SK-N-MC (cell line): ENCODE measurements around the gene NEDD4L.

Experiments used
- EZH2 ChIP-seq: fragments of 200-600 bp; sonication (generic); IDR thresholded peaks from one replicate; pipeline ENCODE4 v1.6.1; 2017; ENCODE audit warnings: antibody characterized with exemption
- FOXP2 ChIP-seq: optimal IDR thresholded peaks from 2 replicates; pipeline ENCODE3; 2011; ENCODE audit warnings: mild to moderate bottlenecking, moderate library complexity; ENCODE audit not compliant: insufficient read depth; ENCODE audit errors: extremely low read length, control extremely low read depth
- POLR2AphosphoS5 ChIP-seq: IDR thresholded peaks from 2 replicates; pipeline ENCODE4 v1.6.1; 2012; ENCODE audit warnings: mild to moderate bottlenecking, low read depth, low read length, borderline replicate concordance

DNA sequence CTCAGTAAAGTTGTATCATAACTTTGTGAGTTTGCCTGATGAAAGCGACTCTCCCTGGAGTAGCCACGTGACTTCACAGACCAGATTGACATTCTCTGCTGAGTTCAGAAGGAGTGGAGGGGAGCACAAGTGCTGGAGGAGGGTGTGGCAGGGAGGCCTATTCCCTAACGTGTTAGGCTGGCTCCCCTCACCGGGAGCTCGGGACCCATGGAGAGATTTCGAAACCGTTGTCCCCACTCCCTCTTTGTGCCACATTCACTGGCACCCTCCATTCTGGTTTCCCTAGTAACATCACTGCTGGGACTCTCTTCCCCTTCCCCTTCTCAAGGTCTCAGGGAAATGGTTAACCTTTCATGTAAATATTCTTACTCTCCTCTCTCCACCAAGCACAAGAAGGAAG is 304.9 kb downstream of the NEDD4L start:
- TF ChIP-seq EZH2, result no peak
- TF ChIP-seq POLR2AphosphoS5, result no peak
- TF ChIP-seq FOXP2, result no peak
